ENCODE data around the gene ESYT3.

DNA sequence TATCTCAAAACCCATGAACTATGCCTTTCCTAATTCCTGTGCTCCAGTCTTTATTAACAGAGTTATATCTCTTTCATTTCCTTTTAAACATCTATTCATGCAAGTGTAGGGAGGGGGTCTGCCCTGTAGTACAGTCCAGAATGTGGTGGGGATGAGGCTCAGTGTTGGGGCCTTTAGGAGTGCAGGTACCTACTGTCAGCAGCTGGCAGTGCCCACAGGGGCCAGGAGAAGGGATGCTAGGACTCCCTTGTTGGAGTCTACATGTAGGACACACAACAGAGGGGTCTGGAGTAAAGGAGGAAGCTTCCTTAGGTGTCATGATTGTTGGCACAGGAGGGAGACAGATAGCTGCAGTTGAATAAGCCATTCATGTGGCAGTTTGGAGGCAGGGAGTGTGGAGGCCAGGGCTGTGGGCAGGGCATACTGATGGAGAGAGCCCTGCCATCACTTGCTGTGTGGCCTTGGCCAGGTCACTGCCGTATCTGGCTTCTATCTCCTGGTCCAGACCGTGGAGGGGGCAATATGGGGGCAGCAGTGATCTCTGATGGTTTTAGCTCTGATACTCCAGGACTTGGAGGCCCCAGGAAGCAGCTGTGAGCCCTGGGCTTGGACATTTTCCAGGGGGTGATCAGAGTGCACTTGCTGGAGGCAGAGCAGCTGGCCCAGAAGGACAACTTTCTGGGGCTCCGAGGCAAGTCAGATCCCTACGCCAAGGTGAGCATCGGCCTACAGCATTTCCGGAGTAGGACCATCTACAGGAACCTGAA, 29.5 kb downstream of the ESYT3 start:
- TF ChIP-seq, protein P1, sequence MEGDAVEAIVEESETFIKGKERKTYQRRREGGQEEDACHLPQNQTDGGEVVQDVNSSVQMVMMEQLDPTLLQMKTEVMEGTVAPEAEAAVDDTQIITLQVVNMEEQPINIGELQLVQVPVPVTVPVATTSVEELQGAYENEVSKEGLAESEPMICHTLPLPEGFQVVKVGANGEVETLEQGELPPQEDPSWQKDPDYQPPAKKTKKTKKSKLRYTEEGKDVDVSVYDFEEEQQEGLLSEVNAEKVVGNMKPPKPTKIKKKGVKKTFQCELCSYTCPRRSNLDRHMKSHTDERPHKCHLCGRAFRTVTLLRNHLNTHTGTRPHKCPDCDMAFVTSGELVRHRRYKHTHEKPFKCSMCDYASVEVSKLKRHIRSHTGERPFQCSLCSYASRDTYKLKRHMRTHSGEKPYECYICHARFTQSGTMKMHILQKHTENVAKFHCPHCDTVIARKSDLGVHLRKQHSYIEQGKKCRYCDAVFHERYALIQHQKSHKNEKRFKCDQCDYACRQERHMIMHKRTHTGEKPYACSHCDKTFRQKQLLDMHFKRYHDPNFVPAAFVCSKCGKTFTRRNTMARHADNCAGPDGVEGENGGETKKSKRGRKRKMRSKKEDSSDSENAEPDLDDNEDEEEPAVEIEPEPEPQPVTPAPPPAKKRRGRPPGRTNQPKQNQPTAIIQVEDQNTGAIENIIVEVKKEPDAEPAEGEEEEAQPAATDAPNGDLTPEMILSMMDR (conservative IDR thresholded peaks at IDR 0.05 in 1 of 2, IDR thresholded peaks at IDR 0.05 in 1 of 2; ENCODE audit: extremely low read depth in 1 of 2, insufficient read depth in 1 of 2, low read depth in 1 of 2, low read length in 2 of 2): no peak
- no peak for TF ChIP-seq EZH2 (IDR thresholded peaks at IDR 0.05; ENCODE audit: borderline replicate concordance, low read length)
